ENCODE results near the gene SEL1L3.
A peak's percentile ranks its signal among the peaks of the same experiment; 100 is the strongest.

Gene SEL1L3

DNA sequence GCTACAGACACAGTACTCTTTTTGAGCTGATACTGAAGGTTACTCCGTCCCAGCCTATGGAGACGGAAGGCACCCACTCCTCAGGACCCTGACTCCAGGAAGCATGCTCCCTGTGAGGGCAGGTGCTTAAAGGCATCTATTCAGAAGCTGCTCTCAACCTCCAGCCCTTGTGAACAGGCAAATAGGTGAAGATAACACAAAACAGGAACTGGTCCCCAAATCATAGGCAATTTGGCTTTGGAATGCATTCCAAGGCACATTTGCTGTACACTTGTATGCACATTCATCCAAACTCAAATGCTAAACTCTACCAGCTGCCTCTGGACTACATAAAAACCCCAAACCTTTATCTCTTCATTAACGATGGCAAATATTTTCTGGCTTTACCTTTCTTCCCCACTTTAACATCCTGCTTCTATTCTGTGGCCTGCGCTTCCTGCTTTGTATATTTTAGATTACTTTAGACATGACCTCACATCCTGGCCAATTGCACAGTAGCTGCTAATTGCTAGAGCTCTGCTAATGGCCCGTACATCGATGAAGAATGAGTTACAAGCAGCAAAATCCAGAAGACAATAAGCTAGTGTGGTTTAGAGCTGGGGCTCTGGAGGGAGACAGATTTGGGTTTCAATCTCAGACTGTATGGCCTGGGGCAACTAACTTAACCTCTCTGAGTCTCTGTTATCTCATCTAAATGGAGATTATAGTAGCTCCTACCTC lies 3.2 kb downstream of the SEL1L3 start:
- Histone ChIP-seq H3K4me3 (replicated peaks; ENCODE audit: insufficient read depth, low read length) (no peak overlapping the region), H3K27me3 (ENCODE audit: insufficient read depth, poor library complexity, severe bottlenecking) (peaks cover 3% of the 10 kb centered on the region), H3K27ac (replicated peaks) (peak overlapping the region; percentile 33)
- DNase-seq (ENCODE audit: low read depth in 1 of 2, low spot score in 1 of 2) = peak in 1 of 2 experiments; percentile 42
- TF ChIP-seq POLR2AphosphoS5 (IDR thresholded peaks at IDR 0.05; ENCODE audit: low read depth) = no peak
- peak; percentile 80 for TF ChIP-seq SPI1 (IDR thresholded peaks at IDR 0.05; ENCODE audit: borderline replicate concordance, low read depth)
- TF ChIP-seq GABPA (IDR thresholded peaks at IDR 0.05; ENCODE audit: low read depth) = no peak
- TF ChIP-seq, protein P1, sequence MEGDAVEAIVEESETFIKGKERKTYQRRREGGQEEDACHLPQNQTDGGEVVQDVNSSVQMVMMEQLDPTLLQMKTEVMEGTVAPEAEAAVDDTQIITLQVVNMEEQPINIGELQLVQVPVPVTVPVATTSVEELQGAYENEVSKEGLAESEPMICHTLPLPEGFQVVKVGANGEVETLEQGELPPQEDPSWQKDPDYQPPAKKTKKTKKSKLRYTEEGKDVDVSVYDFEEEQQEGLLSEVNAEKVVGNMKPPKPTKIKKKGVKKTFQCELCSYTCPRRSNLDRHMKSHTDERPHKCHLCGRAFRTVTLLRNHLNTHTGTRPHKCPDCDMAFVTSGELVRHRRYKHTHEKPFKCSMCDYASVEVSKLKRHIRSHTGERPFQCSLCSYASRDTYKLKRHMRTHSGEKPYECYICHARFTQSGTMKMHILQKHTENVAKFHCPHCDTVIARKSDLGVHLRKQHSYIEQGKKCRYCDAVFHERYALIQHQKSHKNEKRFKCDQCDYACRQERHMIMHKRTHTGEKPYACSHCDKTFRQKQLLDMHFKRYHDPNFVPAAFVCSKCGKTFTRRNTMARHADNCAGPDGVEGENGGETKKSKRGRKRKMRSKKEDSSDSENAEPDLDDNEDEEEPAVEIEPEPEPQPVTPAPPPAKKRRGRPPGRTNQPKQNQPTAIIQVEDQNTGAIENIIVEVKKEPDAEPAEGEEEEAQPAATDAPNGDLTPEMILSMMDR (IDR thresholded peaks at IDR 0.05; ENCODE audit: insufficient read depth, low read length) = no peak

DNA sequence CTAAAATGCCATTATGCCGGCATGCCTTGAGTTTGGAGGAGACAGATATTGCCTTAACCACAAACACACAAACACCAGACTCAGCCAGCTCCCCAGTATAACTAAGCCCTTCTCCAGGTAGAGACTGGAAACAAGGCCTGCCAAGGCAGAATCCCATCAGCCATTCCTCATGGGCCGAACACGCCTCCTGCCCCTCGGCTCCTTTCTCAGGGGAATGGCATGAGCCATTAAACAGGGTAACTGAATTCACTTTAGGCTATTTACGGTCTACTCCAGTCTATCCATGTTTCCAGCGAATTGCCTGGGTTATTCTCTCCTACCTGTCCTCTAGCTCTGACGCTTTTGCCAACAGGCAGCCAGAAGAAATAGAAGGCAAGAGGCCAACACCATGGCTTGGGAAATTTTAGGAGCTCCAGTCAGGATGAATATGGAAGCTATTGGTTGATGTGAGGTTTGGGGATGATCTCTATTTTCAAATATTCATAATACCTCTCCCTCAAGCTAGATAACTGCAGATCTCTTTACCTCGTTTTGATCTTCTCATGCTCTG lies 4.9 kb downstream of the SEL1L3 start:
- Histone ChIP-seq H3K4me3 (replicated peaks; ENCODE audit: insufficient read depth, low read length) (no peak overlapping the region), H3K27me3 (ENCODE audit: insufficient read depth, poor library complexity, severe bottlenecking) (no peaks in the 10 kb centered on the region), H3K27ac (replicated peaks) (no peak overlapping the region)
- no peak for DNase-seq (ENCODE audit: low read depth in 1 of 2, low spot score in 1 of 2)
- TF ChIP-seq SPI1 (IDR thresholded peaks at IDR 0.05; ENCODE audit: borderline replicate concordance, low read depth) (no peak), POLR2AphosphoS5 (IDR thresholded peaks at IDR 0.05; ENCODE audit: low read depth) (no peak), GABPA (IDR thresholded peaks at IDR 0.05; ENCODE audit: low read depth) (no peak)
- TF ChIP-seq, protein P1 (IDR thresholded peaks at IDR 0.05; ENCODE audit: insufficient read depth, low read length) = no peak
- TF ChIP-seq, protein P2, sequence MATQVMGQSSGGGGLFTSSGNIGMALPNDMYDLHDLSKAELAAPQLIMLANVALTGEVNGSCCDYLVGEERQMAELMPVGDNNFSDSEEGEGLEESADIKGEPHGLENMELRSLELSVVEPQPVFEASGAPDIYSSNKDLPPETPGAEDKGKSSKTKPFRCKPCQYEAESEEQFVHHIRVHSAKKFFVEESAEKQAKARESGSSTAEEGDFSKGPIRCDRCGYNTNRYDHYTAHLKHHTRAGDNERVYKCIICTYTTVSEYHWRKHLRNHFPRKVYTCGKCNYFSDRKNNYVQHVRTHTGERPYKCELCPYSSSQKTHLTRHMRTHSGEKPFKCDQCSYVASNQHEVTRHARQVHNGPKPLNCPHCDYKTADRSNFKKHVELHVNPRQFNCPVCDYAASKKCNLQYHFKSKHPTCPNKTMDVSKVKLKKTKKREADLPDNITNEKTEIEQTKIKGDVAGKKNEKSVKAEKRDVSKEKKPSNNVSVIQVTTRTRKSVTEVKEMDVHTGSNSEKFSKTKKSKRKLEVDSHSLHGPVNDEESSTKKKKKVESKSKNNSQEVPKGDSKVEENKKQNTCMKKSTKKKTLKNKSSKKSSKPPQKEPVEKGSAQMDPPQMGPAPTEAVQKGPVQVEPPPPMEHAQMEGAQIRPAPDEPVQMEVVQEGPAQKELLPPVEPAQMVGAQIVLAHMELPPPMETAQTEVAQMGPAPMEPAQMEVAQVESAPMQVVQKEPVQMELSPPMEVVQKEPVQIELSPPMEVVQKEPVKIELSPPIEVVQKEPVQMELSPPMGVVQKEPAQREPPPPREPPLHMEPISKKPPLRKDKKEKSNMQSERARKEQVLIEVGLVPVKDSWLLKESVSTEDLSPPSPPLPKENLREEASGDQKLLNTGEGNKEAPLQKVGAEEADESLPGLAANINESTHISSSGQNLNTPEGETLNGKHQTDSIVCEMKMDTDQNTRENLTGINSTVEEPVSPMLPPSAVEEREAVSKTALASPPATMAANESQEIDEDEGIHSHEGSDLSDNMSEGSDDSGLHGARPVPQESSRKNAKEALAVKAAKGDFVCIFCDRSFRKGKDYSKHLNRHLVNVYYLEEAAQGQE (IDR thresholded peaks at IDR 0.05; ENCODE audit: insufficient replicate concordance, low read depth) = no peak

DNA sequence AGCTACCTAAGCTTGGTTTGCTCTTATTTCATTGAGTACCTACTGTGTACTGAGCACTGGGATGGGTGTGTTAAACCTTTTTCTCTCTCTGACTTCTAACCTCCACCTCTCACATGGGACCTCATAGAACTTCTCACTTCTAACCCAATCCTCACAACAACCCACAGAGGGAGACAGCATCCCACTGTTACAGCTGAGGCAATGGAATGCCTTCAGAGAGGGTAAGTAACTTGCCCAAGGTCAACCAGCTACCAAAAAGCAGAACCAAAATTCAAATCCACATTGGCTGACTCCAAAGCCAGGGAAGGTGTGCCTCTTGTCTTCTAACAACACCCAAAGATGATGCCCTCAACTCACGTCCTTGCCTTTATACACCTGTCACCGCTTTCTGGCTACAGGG lies 5.4 kb downstream of the SEL1L3 start:
- Histone ChIP-seq H3K4me3 (replicated peaks; ENCODE audit: insufficient read depth, low read length) (no peak overlapping the region), H3K27ac (replicated peaks) (no peak overlapping the region), H3K27me3 (ENCODE audit: insufficient read depth, poor library complexity, severe bottlenecking) (no peaks in the 10 kb centered on the region)
- DNase-seq (ENCODE audit: low read depth in 1 of 2, low spot score in 1 of 2) = no peak
- TF ChIP-seq, protein P2 (IDR thresholded peaks at IDR 0.05; ENCODE audit: insufficient replicate concordance, low read depth) = no peak
- TF ChIP-seq SPI1 (IDR thresholded peaks at IDR 0.05; ENCODE audit: borderline replicate concordance, low read depth) = no peak
- TF ChIP-seq, protein P1 (IDR thresholded peaks at IDR 0.05; ENCODE audit: insufficient read depth, low read length) = no peak
- no peak for TF ChIP-seq POLR2AphosphoS5 (IDR thresholded peaks at IDR 0.05; ENCODE audit: low read depth)
- TF ChIP-seq GABPA (IDR thresholded peaks at IDR 0.05; ENCODE audit: low read depth) = no peak
